ENCODE data around the gene PELI2. TPM values are rescaled to one million over a fixed set of nuclear protein-coding genes. Genes with fewer than 3 reads are reported as not detected.

Gene PELI2, protein sequence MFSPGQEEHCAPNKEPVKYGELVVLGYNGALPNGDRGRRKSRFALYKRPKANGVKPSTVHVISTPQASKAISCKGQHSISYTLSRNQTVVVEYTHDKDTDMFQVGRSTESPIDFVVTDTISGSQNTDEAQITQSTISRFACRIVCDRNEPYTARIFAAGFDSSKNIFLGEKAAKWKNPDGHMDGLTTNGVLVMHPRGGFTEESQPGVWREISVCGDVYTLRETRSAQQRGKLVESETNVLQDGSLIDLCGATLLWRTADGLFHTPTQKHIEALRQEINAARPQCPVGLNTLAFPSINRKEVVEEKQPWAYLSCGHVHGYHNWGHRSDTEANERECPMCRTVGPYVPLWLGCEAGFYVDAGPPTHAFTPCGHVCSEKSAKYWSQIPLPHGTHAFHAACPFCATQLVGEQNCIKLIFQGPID
- 16.6 and 17.8 TPM in 2 replicates for total RNA-seq

DNA sequence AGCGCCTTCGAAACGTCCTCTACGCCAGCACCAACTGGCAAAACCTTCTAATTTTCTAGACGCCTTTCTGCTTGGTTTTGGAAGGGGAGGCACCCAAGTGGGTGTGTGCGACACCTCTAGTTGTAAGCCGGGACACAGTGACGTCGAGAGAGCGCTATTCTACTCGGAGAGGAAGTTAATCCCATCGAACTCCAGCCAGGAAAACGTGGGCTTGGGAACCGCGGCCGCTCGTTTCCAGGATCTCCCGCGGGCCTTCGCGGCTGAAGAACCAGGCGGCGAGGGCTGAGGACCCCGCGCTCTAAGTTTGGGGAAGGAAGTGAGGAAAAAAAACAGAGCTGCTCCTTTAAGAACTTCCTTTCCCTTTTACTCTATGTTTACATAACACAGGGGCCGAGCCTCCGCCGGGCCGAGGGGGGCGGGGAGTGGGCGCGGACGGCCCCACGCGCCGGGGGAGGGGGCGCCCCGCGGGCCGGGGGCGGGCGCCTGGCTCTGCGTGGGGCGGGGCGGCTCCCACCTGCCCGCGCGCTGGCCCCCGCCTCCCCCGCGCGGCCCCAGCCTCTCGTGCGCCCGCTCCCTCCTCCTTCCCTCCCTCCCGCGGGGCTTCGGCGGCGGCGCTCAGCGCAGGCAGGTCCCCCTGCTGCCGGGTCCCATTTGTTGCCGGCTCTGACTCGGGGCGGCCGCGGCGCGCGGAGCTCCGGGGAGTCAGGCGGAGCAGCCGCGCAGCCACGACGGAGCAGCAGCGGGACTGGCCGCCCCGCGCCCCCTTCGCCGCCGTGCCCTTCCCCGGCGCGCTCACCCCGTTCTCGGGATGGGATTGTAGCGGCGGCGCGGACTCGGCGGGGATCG is at the start of gene PELI2:
TSS of gene PELI2 (plus strand) at position 647 of the 846 bp plus-strand sequence. CDS start 250 bp downstream, outside the sequence.

All from smooth muscle cell of bladder (primary cell).